Cardiac muscle cell (in vitro differentiated cells and primary cell): ENCODE measurements around the gene UVSSA. TPM values are rescaled to one million over a fixed set of nuclear protein-coding genes. Genes with fewer than 3 reads are reported as not detected.

Experiments used
- DNase-seq, 2 donors: peaks; one replicate each; pipeline versions ENCODE4 v3.0.0 to v3.0.0-alpha.2; 2010 to 2017; ENCODE audit warnings: low read depth in 1 of 2, low spot score in 1 of 2
- H3K27ac ChIP-seq: fragments of 200-600 bp; sonication (generic); 2 replicates; pipeline ENCODE4 v1.5.1; 2016
- H3K27me3 ChIP-seq: fragments of 200-600 bp; sonication (generic); 2 replicates; pipeline ENCODE4 v1.6.0; 2016; ENCODE audit warnings: control low read depth
- H3K36me3 ChIP-seq: fragments of 200-600 bp; sonication (generic); 2 replicates; pipeline ENCODE4 v1.5.1; 2016; ENCODE audit warnings: control low read depth
- H3K4me1 ChIP-seq: fragments of 200-600 bp; sonication (generic); 2 replicates; pipeline ENCODE4 v1.8.1; 2017; ENCODE audit warnings: low read depth, mild to moderate bottlenecking, mixed run types
- H3K4me3 ChIP-seq: fragments of 200-600 bp; sonication (generic); 2 replicates; pipeline ENCODE4 v1.5.1; 2016; ENCODE audit warnings: mild to moderate bottlenecking
- H3K9me3 ChIP-seq: fragments of 200-600 bp; sonication (generic); 2 replicates; pipeline ENCODE4 v1.5.1; 2017; ENCODE audit warnings: low read depth, mild to moderate bottlenecking, control low read depth
- polyA plus RNA-seq: library from polyadenylated mRNA; unstranded; fragments of >200 nt; fragmentation: Nextera tagmentation; extraction: Ambion mirVana; gene quantifications from 2 replicates; pipeline ENCODE4 v1.2.1, GENCODE V29; 2016
- total RNA-seq: library from RNA; depleted of rRNA; stranded (reverse); fragments of >200 nt; gene quantifications from 2 replicates; pipeline ENCODE4 v1.2.3, GENCODE V29; 2016
- TF ChIP-seq, protein P1 (sequence below): IDR thresholded peaks from 2 replicates; pipeline ENCODE4 v1.5.1; 2012; ENCODE audit warnings: low read depth, mild to moderate bottlenecking, low read length

UVSSA gene
- total and polyA plus RNA-seq, 2 experiments from 2014 or later: 7.2 to 14.1 TPM

DNA sequence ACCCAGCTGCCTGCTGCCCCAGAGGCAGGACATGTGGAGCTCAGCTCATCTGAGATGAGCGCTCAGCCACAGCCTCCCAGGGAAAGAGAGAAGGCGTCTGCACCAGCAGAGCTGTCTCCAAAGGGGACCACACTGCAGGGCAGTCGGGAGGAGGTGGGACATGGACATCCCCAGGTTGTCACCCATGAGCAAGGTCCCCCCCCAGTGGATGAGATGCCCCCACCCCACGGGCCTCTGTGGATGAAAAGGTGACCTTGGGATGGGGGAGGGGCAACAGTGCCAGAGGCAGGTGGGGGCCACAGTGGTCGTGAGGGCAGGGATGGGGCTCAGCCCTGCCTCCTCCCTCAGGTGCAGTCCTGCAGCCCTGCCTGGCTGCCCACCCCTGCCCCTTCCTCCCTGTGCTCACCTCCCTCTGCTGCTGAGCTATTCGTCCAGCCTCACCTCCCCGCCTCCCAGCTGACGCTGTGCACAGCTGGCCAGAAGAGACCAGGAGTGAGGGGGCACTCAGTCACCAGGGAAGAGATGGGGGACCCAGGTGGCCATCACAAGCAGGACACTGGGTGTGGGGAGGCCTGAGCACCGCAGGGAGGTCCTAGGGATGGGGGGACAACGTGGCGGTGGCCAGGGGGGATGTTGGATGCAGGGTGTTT, 49.9 kb downstream of the UVSSA start:
- H3K27ac ChIP-seq: no peak overlapping the region
- TF ChIP-seq, protein P1, sequence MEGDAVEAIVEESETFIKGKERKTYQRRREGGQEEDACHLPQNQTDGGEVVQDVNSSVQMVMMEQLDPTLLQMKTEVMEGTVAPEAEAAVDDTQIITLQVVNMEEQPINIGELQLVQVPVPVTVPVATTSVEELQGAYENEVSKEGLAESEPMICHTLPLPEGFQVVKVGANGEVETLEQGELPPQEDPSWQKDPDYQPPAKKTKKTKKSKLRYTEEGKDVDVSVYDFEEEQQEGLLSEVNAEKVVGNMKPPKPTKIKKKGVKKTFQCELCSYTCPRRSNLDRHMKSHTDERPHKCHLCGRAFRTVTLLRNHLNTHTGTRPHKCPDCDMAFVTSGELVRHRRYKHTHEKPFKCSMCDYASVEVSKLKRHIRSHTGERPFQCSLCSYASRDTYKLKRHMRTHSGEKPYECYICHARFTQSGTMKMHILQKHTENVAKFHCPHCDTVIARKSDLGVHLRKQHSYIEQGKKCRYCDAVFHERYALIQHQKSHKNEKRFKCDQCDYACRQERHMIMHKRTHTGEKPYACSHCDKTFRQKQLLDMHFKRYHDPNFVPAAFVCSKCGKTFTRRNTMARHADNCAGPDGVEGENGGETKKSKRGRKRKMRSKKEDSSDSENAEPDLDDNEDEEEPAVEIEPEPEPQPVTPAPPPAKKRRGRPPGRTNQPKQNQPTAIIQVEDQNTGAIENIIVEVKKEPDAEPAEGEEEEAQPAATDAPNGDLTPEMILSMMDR: no peak
- H3K4me1 ChIP-seq: no peaks in the 10 kb centered on the region
- no peaks in the 10 kb centered on the region for H3K36me3 ChIP-seq
- H3K9me3 ChIP-seq: no peaks in the 10 kb centered on the region
- no peak overlapping the region for H3K4me3 ChIP-seq
- H3K27me3 ChIP-seq: peaks cover 27% of the 10 kb centered on the region
- no peak for DNase-seq

DNA sequence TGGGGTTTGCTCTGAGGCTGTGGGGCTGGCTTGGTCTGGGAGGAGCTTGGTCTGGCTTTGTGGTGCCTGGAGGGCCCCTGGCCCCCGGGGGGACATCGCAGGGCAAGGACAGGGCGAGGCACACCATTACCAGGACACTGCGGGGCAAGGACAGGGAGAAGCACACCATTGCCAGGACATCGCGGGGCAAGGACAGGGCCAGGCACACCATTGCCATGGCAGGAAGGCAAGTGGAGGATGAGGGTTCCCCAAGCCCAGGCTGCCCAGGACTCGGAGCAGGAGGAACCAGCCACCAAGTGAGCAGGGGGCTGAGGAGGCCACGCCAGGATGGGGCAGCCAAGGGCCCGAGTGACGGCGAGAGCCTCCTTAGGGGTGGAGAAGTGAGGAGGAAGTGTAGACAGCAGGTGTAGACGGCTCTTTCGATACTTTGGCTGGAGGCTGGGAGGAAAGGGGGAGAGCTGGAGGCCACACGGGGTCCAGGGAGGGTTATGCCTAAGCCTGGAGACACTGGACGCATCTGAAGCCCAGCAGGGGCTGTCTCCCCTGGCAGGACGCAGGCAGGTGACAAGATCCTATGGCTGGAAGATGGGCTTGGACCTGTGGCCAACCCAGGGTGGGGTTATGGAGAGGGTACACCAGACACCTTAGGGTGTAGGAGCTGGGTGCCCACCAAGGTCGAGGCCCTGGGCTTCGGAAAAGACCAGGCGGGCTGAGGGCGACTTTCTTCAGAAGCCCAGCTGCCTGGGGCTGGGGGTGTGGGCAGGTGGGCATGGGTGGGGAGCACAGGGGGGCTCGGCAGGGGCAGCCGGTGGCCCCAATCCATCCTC, 51.9 kb downstream of the UVSSA start:
- Histone ChIP-seq H3K4me1 (no peaks in the 10 kb centered on the region), H3K27me3 (peaks cover 47% of the 10 kb centered on the region), H3K27ac (no peak overlapping the region), H3K4me3 (no peak overlapping the region), H3K9me3 (no peaks in the 10 kb centered on the region), H3K36me3 (no peaks in the 10 kb centered on the region)
- no peak for DNase-seq
- TF ChIP-seq, protein P1: no peak

DNA sequence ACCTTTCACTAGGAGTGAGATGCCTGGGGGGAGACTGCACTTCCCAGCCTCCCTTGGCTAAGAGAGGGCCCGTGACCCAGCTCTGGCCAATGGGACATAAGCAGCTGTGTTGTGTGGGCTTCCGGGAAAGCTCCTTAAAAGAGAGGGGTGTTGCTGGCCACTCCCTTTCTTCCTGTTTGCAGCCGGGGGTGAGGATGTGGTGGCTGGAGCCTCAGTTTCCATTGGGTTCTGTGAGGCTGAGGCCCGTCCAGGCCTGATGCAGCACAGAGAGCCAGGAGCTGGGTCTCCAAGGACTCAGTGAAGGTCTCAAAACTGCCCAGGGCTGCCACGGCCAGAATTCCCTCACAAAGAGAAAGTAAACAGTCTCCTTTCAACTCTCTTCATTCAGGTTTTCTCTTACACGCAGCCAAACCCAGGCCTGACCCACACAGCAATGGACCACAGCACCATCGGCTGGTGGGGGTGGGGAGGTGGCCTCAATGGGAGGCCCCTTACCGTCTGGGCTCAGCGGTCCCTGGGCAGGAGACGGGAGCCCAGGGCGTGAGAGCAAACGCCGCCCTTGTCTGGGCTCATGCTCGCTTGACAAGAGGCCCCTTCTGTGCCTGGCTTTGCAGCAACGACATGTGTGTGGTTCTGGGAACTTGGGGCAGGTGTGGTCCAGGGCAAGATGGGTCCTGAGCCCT, 52.6 kb downstream of the UVSSA start:
- H3K27me3 ChIP-seq: peaks cover 55% of the 10 kb centered on the region
- TF ChIP-seq, protein P1: no peak

DNA sequence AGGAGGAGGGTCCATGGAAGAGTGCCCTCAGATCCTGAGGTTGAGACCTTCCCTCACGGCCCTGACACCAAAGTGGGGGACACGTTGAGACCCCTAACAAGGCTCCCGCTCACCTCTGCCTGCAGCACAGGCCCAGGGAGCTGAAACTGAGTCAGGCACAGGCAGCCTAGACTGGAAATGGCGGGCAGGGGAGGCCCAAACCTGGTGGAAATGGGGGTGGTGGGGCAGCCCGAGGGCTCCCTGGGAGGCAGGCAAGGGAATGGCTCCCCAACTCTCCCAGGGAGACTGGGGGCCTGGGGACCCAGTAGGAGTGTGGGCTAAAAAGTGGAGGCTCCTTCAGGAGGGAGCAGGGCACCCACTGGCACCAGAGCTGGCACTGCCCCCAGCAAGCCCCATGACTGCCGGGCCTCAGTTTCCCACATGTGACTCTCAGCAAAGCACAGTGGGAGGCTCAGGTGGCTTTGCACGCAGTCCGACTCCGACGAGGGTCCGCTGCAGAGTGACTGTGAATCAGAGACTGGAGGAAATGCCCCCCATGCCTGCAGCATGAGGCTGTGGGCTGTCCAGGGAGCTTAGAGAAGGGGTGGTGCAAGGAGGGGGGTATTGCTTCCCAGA, 53.3 kb downstream of the UVSSA start:
- H3K4me3 ChIP-seq: no peak overlapping the region
- DNase-seq: no peak
- H3K36me3 ChIP-seq: no peaks in the 10 kb centered on the region
- no peaks in the 10 kb centered on the region for H3K4me1 ChIP-seq
- no peak overlapping the region for H3K27ac ChIP-seq
- H3K9me3 ChIP-seq: no peaks in the 10 kb centered on the region
- TF ChIP-seq, protein P1: no peak
- peaks cover 61% of the 10 kb centered on the region for H3K27me3 ChIP-seq

More for the DNA sequence above, 52.6 kb downstream of the UVSSA start:
- H3K27ac ChIP-seq: no peak overlapping the region
- no peaks in the 10 kb centered on the region for H3K4me1 ChIP-seq
- DNase-seq: no peak
- H3K4me3 ChIP-seq: no peak overlapping the region
- H3K36me3 ChIP-seq: no peaks in the 10 kb centered on the region
- no peaks in the 10 kb centered on the region for H3K9me3 ChIP-seq

DNA sequence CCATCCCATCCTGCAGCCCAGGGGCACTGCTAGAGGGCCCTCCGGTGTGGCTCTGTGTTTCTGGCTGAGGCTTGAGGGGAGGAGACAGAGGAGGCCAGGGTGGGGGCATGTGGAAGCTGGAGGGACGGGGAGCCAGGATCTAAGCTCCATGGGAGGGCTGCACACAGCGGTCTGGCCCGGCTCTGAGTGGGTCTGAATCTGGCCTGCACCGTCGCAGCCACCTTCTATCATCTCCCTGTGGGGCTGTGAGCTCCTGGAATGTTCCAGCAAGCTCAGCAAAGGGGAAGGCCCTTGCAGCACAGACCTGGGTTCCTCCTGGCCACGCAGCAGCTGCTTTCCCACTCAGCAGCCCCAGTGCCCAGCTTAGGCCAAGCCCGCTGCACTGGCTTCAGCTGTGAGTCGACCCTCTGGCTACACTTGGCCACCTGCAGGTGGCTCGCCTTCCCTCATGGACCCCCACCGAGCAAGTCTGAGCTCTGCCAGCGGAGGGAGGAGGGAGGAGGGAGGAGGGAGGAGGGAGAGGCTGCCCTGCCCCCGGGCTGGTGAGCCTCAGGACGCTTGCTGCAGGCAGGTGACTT, 53.9 kb downstream of the UVSSA start:
- H3K36me3 ChIP-seq: no peaks in the 10 kb centered on the region
- H3K27ac ChIP-seq: no peak overlapping the region
- no peaks in the 10 kb centered on the region for H3K9me3 ChIP-seq
- no peak overlapping the region for H3K4me3 ChIP-seq
- TF ChIP-seq, protein P1: no peak
- peaks cover 67% of the 10 kb centered on the region for H3K27me3 ChIP-seq
- DNase-seq: no peak
- no peaks in the 10 kb centered on the region for H3K4me1 ChIP-seq
